Stimulated activated CD8-positive, alpha-beta memory T cell treated with anti-CD3 and anti-CD28 coated beads, Interleukin-2, amount 100 ng/mL, for 48 hours (primary cell): Measurements from ENCODE around the gene HOXB3.
"Not testable (repeated sequence)": the region's sequence is repeated elsewhere in the genome, so short reads cannot be mapped to it uniquely, and the experiment has no call there.

ENCODE experiments used
- DNase-seq, 2 donors: peaks; one replicate each; pipeline ENCODE4 v3.0.0-alpha.2; 2020; ENCODE audit warnings: low read depth in 2 of 2

Gene HOXB3

DNA sequence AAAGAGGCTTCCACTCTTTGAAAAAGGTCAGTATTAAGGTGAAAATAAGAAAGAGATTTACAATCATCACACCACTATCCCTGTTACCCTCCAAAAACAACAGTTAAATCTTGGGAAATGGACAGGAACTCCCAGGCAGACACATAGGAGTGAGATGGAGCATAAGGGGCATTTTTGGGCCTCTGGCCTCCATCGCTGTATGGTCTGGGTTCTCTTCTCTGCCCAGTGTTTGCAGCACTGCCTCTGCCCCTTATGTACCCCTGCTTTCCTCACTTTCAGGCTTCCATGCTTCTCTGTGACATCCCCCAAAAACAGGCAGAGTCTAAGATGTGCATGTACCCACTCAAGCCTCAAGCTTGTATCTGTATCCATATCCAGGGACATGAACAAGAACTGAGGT lies 44.5 kb downstream of the HOXB3 start:
- no peak for DNase-seq

DNA sequence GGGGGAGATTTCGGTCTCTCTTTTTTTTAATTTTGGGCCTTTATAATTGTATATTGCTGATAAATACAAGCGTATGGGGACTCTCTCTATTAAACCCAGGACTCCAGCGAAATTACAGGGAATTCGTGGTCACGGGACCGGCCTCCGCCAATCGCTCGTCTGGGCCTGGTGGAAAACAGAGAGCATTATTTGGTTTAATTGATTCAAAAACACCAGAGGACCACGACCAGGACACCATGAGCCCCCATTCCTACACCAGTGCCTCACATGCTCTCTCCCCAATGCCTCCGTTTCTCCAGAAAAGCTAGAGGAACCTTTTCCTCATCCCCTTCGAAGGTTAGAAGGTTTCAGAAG lies 45.0 kb downstream of the HOXB3 start, which contains the start of gene HOXB2:
TSS of gene HOXB2 (minus strand) at position 88 of the 354 bp plus-strand sequence. CDS start 198 bp downstream, outside the sequence.
- DNase-seq: no peak

DNA sequence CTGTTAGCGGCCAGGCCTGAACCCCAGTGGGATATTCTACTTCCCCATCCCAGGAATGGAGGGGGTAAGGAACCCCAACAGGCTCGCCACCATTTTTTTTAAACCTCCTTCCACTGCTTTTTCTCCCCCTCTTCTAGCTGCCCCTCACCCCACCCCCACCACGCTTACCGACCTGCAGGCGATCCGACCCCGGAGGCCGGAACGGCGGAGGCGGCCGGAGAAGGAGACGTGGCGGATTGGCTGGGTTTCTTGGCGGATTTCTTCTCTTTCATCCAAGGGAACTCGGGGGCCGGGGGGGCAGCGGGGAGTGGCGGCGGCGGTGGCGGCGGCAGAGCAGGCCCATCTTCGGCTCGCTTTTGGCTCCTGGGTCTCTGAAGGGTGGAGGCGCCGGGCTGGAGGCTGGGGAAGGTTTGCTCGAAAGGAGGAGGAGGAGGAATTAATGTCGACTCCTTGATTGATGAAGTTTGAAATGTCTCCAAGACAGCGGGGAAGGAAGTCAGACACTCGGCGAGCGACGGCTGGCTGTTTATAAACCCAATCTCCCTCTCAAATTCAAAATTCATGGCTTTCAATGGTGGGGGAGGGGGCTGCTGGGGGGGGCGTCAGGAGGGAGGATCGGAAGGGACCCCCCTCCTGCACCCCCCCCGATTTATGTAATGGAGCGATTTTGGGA lies 45.6 kb downstream of the HOXB3 start:
- peak in 1 of 2 donors; percentile 32 for DNase-seq

DNA sequence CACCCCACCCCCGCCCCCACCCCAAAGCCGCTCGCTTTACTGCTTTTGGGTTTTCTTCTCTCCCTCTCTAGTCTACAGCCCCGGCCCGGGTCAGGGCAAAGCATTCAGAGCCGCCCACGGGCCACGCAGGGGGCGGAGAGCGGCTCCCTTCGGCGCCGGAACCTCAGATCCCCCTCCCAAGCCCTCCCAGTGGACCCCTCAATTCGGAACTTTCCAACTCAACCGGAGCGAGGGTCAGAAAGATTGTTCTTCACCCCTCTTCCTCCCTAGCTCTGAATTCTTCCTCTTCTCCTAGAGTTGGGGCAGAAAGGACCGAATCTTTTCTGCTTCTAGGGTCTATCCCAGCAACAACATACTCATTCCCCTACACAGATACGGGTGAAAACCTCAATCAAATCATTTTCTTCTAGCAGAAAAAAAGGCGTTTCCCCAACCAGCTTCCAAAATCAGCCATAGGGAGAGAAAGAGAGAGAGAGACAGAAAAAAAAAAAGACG lies 46.1 kb downstream of the HOXB3 start:
- DNase-seq: no peak

DNA sequence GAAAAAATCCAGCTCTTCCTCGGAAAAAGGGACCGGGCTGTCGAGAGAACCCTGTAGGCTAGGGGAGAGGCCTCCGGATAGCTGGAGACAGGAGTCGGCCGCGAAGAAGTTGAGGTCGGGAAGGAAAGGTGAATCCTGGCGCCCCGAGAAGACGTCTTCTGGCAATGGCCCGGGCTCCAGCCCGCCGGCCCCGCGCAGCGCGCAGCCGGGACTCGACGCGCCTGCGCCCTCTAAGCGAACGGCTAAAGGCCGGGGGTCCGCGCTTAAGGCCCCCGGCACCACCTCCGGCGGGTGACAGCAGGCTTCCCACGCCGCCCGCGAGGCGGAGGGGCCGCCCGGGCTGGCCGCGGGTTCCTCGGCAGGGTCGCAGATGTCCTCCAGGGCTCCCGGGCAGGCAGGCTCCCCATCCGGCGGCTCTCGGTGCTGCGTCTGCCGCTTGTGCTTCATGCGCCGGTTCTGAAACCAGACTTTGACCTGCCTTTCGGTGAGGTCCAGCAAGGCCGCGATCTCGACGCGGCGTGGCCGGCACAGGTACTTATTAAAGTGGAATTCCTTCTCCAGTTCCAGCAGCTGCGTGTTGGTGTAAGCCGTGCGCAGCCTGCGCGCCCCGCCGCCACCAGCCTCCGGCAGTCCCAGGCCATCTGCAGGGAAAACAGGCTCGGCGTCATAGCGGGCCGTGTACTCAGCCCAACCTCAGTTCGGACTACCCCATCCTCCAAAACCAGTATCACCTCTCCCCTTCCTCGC lies 46.8 kb downstream of the HOXB3 start:
- DNase-seq: peak; percentile 34 to 43

- DNase-seq: no peak
Measured at GRCh38 chr17:48542698-48543106, 47.3 kb downstream of the HOXB3 start.

DNA sequence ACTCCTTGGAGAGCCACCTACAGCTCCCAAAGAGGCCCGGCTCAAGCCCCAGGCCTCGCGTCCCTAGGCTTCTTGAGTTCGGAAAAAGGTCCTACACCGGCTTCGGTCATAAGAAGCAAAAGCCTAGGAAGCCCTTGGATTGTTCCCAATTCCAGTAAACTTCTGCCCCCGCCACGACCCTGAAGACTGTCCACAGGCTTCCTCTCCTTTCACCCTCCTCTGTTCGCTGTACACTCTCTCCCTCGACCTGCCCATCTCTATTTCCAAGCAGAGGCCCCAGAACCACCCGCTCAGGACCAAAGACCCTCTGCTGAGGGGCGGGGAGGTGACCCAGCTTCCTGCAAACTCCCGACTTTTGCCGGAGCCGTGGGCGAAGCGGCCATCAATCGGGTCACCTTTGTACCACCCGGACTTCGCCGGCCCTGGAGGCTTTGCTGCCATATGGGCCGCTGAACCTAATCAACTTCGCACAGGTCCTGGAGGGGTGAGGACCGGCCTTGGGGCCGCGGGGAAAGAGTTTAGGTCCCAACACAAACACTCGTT lies 47.9 kb downstream of the HOXB3 start:
- DNase-seq: no peak

DNA sequence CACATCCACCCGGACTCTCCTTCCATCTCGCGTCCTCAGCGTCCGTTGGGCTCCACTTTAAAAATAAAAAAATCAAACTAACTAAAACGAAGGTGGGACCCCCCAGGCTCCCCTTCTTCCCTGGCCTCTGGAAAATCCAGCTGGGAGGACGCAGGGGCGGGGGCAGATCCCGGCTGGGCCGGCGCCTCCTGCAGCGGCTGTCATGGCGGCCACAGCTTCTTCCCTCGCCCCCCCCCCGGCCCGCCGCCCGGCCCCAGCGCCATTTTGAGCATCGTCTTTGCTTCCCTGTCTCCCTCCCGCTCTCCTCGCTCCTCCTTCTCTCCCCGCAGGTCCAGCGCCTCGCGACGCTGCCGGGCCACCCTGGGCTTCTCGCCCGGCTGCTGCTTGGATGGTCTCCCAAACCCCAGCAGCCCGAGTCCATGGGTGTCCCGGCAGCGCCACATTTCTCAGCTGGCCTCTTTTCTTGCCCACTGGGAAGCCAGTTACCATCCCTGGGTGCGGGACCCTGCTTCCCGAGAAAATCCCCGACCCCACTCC lies 48.4 kb downstream of the HOXB3 start:
- DNase-seq: peak in 1 of 2 donors; percentile 28

GRCh38 chr17:48541036-48541576 lies 48.9 kb downstream of the HOXB3 start:
- DNase-seq: no peak

- no peak for DNase-seq
Measured at GRCh38 chr17:48540213-48540612, 49.8 kb downstream of the HOXB3 start.

DNA sequence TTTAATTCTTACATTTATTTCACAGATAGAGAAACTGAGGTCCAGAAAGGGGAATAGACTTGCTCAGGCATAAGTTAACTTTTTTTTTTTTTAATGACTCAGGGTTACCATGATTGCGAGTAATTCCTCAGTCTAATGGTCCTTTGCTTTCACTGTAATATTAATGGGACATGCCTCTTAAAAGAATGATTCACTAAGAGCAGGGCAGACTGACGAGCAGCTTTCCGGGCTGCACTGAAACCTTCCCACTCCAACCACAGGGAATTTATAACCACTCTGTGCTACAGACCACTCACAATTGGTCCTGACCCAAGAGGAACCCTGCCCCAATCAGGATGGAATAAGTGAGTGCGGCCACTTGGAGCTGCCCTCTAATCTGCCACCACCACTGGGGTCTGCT lies 50.9 kb downstream of the HOXB3 start:
- no peak for DNase-seq

GRCh38 chr17:48537316-48537715 lies 52.7 kb downstream of the HOXB3 start:
- DNase-seq: no peak

DNA sequence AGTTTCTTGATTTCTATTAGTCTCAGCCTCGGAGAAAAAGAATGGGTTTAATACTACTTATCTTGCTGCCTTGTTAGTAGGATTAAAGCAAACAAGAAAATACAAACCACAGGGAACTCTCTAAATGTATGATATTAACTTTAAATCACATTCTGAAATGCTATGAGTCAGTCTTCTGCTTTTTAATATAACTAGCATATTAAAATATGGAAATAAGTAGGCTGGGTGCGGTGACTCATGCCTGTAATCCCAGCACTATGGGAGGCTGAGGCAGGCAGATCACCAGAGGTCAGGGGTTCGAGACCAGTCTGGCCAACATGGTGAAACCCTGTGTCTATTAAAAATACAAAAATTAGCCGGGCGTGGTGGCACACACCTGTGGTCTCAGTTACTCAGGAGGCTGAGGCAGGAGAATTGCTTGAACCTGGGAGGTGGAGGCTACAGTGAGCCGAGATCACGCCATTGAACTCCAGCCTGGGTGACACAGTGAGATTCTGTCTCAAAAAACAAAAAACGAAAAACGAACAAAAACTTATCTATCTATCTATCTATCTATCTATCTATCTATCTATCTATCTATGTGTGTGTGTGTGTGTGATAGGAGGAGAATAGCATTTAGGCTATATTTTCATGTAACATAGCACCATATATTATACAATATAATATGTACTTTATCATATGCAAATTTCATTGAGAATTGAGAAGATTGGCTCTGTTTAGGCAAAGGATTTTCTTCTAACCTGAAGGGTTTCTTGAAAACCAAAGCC lies 54.1 kb downstream of the HOXB3 start:
- not testable (repeated sequence) for DNase-seq

DNA sequence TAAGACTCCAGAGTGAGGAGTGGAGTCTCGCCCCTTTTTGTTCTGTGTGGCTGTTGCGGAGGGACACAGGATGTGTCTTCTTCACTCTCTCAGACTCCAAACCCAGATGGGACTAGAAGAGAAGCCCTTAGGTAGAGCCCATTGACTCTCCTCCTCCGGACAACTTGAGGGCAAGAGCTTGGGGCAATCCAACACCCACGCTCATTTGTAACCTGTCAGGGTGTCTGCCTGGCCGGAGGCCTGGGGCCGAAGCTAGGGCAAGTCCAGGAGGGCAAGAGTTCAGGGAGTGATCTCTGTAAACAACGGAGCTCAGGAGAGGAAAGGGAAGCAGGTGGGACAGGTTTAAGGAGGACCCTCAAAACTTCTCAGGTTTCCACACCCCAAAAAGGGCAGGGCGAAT lies 57.8 kb downstream of the HOXB3 start:
- no peak for DNase-seq

DNA sequence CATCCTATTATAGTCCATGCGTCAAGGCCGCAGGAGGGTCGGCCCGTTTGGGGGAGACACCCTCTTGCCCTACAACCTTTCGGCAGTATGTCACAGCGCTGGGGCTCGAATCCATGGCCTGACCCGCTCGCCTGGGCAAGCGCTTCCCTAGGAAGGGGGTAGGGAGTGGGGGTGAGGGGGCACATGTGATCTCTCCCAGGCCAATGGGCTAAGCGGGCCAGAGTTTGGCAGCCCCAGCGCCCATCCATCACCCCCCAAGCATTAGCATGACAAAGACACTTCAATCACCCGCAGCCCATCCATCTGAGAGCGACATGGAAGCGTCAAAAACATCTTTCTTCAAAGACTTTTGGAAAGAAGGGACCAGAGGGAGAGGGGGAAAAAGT lies 59.2 kb downstream of the HOXB3 start, which contains the start of gene HOXB1:
TSS of gene HOXB1 (minus strand) at position 125 of the 386 bp plus-strand sequence. CDS start at position 18, 107 bp downstream.
- no peak for DNase-seq

- no peak for DNase-seq
Measured at GRCh38 chr17:48530208-48530886, 59.7 kb downstream of the HOXB3 start.

DNA sequence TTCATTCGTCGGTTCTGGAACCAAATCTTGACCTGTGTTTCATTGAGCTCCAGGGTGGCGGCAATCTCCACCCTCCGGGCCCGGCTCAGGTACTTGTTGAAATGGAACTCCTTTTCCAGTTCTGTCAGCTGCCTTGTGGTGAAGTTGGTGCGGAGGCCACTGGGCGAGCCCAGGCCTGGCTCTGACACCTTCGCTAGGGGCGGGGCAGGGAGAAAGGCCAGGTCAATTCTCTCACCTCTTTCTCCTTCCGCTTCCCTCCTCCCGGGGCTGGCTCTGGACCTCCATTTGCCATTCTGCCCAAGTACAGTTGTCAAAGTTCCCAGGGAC lies 60.4 kb downstream of the HOXB3 start:
- DNase-seq: no peak

DNA sequence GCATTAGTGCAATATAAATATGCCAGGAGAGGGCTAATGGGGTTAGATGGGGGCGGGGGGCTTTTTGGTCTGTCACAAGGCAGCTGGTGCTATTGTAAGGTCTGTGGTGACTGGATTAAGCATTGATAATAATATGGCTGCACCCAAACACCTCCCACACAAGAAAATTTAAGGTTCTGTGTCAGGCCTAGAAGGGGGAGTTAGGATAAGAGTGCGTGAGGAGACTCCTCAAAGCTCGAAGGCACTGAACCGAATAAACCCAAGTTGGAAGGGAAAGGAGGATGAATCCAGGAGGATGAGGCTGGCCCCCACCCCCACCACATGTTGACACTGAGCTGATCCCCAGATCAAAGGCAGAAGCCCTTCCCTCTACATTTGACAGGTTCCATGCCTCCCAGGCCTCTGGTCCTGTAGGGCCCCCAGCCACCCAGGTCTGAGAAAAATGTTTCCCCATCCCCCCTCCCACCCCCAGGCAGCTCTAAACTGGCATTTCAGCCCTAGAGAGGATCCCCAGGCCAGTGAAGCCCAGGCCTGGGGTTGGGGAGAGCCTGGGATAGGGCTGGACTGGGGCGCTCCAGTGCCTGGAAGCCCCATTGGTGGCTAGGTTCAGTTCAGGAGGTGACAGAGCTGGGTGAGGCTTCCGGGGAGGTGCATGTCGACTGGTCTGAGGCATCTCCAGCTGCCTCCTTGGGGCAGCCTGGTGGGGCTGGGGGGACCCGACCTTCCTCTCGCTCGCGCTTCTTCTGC lies 60.9 kb downstream of the HOXB3 start:
- no peak for DNase-seq

GRCh38 chr17:48528153-48528935 lies 61.7 kb downstream of the HOXB3 start:
- no peak for DNase-seq

DNA sequence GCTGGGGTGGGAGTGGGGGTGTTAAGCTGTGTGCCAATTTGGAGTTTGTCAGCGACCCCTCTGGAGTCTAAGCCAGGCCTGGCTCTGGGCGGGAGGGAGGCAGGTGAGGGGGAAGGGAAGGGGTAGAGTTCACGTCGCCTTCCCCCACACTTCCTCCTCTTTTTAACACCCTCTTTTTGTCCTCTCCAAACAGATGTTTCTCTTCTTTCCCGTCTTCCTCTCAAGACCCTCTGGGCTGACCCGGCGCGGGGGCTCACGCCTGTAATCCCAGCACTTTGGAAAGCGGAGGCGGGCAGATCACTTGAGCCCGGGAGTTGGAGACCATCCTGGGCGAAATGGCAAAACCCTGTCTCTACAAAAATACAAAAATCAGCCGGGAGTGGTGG lies 62.5 kb downstream of the HOXB3 start:
- DNase-seq: no peak
